HepG2 (cell line): Measurements from ENCODE around the gene LDLRAD4. TPM values are rescaled to one million over a fixed set of nuclear protein-coding genes. Genes with fewer than 3 reads are reported as not detected.

Experiments
- AGO1 ChIP-seq: fragments of 200-400 bp; formaldehyde crosslinking; IDR thresholded peaks from 2 replicates; pipeline ENCODE4 v1.6.1; 2017; ENCODE audit warnings: mild to moderate bottlenecking, low read depth, low read length, moderate library complexity; ENCODE audit not compliant: poor library complexity, severe bottlenecking
- CBX5 ChIP-seq: sonication (generic); formaldehyde crosslinking; IDR thresholded peaks from 2 replicates; pipeline ENCODE4 v1.4.0; 2020; ENCODE audit warnings: missing genetic modification reagents, borderline replicate concordance
- FOXA3 ChIP-seq: IDR thresholded peaks from 2 replicates; pipeline ENCODE4 v1.6.1; 2016; ENCODE audit warnings: missing genetic modification reagents, missing compliant biosample characterization
- IRF2 ChIP-seq: IDR thresholded peaks from 2 replicates; pipeline ENCODE4 v1.6.1; 2018; ENCODE audit warnings: missing genetic modification reagents, missing compliant biosample characterization
- MXI1 ChIP-seq: IDR thresholded peaks from 3 replicates; pipeline ENCODE4 v1.6.1; 2012; ENCODE audit warnings: low read depth, low read length, inconsistent platforms, borderline replicate concordance
- MYC ChIP-seq: sonication (generic); formaldehyde crosslinking; IDR thresholded peaks from 2 replicates; pipeline ENCODE4 v1.9.0; 2021; ENCODE audit warnings: missing genetic modification reagents, borderline replicate concordance
- NR2F2 ChIP-seq: IDR thresholded peaks from 2 replicates; pipeline ENCODE4 v1.6.1; 2012; ENCODE audit warnings: low read depth, inconsistent platforms, borderline replicate concordance
- SMAD1 ChIP-seq: sonication (generic); formaldehyde crosslinking; IDR thresholded peaks from 2 replicates; pipeline ENCODE4 v1.4.0; 2020; ENCODE audit warnings: missing genetic modification reagents, low read depth, mild to moderate bottlenecking, borderline replicate concordance
- SMAD9 ChIP-seq: sonication (generic); formaldehyde crosslinking; IDR thresholded peaks from 2 replicates; pipeline ENCODE4 v1.5.1; 2020; ENCODE audit warnings: mild to moderate bottlenecking, missing genetic modification reagents
- TAF15 ChIP-seq: fragments of 200-400 bp; formaldehyde crosslinking; IDR thresholded peaks from one replicate; pipeline ENCODE4 v1.6.1; 2018; ENCODE audit warnings: mild to moderate bottlenecking, low read depth, low read length; ENCODE audit not compliant: poor library complexity, severe bottlenecking
- TP53 ChIP-seq: sonication (generic); formaldehyde crosslinking; conservative IDR thresholded peaks from 2 replicates; pipeline ENCODE4 v1.4.0; 2020; ENCODE audit warnings: missing genetic modification reagents
- XRCC5 ChIP-seq: fragments of 200-400 bp; formaldehyde crosslinking; optimal IDR thresholded peaks from 2 replicates; pipeline ENCODE3; 2017; ENCODE audit warnings: mild to moderate bottlenecking, low read length
- ZBTB20 ChIP-seq: sonication (generic); formaldehyde crosslinking; IDR thresholded peaks from 2 replicates; pipeline ENCODE4 v1.8.1; 2023; ENCODE audit warnings: missing genetic modification reagents, low read depth, mild to moderate bottlenecking, borderline replicate concordance
- ZNF136 ChIP-seq: sonication (generic); formaldehyde crosslinking; IDR thresholded peaks from 2 replicates; pipeline ENCODE4 v1.8.1; 2022; ENCODE audit warnings: low read depth, mild to moderate bottlenecking, moderate library complexity, missing genetic modification reagents
- ZNF207 ChIP-seq: fragments of 450-650 bp; IDR thresholded peaks from 2 replicates; pipeline ENCODE4 v1.6.1; 2016; ENCODE audit warnings: antibody characterized with exemption, borderline replicate concordance
- ZNF225 ChIP-seq: sonication (generic); formaldehyde crosslinking; IDR thresholded peaks from 2 replicates; pipeline ENCODE4 v1.4.0; 2020; ENCODE audit warnings: mild to moderate bottlenecking, missing genetic modification reagents
- ZNF234 ChIP-seq: sonication (generic); formaldehyde crosslinking; conservative IDR thresholded peaks from 2 replicates; pipeline ENCODE4 v1.5.1; 2020; ENCODE audit warnings: mild to moderate bottlenecking, missing genetic modification reagents
- ZNF605 ChIP-seq: sonication (generic); formaldehyde crosslinking; IDR thresholded peaks from 2 replicates; pipeline ENCODE4 v1.8.0; 2022; ENCODE audit warnings: mild to moderate bottlenecking, missing genetic modification reagents
- ZNF614 ChIP-seq: IDR thresholded peaks from 2 replicates; pipeline ENCODE4 v1.6.1; 2018; ENCODE audit warnings: missing biosample characterization, missing genetic modification reagents, inconsistent platforms, borderline replicate concordance
- ZNF674 ChIP-seq: sonication (generic); formaldehyde crosslinking; IDR thresholded peaks from 2 replicates; pipeline ENCODE4 v1.5.0; 2020; ENCODE audit warnings: low read depth, mild to moderate bottlenecking, missing genetic modification reagents
- ZNF768 ChIP-seq: sonication (generic); formaldehyde crosslinking; IDR thresholded peaks from 2 replicates; pipeline ENCODE4 v1.4.0; 2020; ENCODE audit warnings: missing genetic modification reagents
- ZNF776 ChIP-seq: sonication (generic); formaldehyde crosslinking; IDR thresholded peaks from 2 replicates; pipeline ENCODE4 v1.4.0; 2020; ENCODE audit warnings: mild to moderate bottlenecking, missing genetic modification reagents
- polyA plus RNA-seq, 8 experiments: library from polyadenylated mRNA; depleted of rRNA in 3 of 8; stranded (reverse) in 7 of 8; unstranded in 1 of 8; fragments of >200 nt; fragmentation: Illumina TruSeq in 4 of 8; extraction: Trizol in 4 of 8; gene quantifications; 2 replicates each; pipeline versions ENCODE4 v1.2.1 to v1.2.3, GENCODE V29; 2011 to 2016; ENCODE audit warnings: low read depth in 4 of 8, missing spikeins in 1 of 8, mixed read lengths in 1 of 8; ENCODE audit not compliant: insufficient read depth in 1 of 8
- total RNA-seq, 5 experiments: library from RNA; depleted of rRNA; stranded (reverse); fragments of >200 nt; fragmentation: Illumina TruSeq; extraction: Trizol; gene quantifications; 2 replicates each; pipeline ENCODE4 v1.2.3, GENCODE V29; 2016; ENCODE audit warnings: low read depth in 1 of 5
- TF ChIP-seq, protein P1 (sequence below): sonication (generic); formaldehyde crosslinking; IDR thresholded peaks from 2 replicates; pipeline ENCODE4 v1.4.0; 2020; ENCODE audit warnings: missing genetic modification reagents
- TF ChIP-seq, protein P2 (sequence below): sonication (generic); formaldehyde crosslinking; IDR thresholded peaks from 2 replicates; pipeline ENCODE4 v1.8.0; 2022; ENCODE audit warnings: mild to moderate bottlenecking, missing genetic modification reagents; ENCODE audit not compliant: insufficient replicate concordance
- TF ChIP-seq, protein P3 (sequence below): sonication (generic); formaldehyde crosslinking; IDR thresholded peaks from 2 replicates; pipeline ENCODE4 v1.5.0; 2020; ENCODE audit warnings: missing genetic modification reagents

LDLRAD4 gene
- total and polyA plus RNA-seq, 2 of the 13 experiments (the other 11 are each of a cell fraction or from before 2014, with no cell fraction given), result 13.6 to 20.9 TPM

DNA sequence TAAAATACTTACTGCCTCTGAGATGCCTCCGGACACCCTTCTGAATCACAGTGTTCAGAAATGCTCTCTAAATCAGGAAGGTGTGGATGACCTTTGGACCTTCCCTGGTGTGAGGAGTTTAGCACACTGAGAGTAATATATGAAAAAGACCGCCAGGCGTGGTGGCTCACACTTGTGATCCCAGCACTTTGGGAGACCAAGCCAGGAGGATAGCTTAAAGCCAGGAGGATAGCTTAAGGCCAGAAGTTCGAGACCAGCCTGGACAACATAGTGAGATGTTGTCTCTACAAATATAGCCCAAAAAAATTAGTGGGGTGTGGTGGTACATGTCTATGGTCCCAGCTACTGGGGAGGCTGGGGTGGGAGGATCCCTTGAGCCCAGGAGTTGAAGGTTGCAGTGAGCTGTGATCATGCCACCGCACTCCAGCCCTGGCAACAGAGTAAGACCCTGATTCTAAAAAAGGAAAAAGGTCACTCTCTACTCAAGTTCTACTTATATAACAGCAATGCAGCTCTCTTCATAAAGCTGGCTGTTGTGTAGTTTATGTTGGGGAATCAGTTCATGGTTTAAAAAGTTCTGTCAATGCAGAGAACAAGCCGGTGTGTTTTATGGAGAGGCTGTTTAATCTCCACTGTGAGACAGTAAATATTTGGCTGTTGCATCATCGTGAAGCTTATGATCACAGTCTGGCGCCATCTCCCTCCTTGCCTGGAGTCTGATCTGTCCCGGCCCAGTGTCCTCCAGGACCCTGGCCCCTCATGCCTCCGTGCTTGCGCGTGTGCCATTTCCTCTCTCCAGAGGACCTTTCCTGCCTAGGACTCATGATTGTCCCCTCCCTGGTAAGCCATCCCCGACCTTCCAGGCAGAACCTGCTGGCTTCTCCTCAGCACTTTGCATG, 323.3 kb downstream of the LDLRAD4 start (continued):
- no peak for TF ChIP-seq SMAD9 (CRISPR knock-in tag)
- TF ChIP-seq TAF15, result no peak
- TF ChIP-seq ZNF207, result no peak
- TF ChIP-seq, protein P1, sequence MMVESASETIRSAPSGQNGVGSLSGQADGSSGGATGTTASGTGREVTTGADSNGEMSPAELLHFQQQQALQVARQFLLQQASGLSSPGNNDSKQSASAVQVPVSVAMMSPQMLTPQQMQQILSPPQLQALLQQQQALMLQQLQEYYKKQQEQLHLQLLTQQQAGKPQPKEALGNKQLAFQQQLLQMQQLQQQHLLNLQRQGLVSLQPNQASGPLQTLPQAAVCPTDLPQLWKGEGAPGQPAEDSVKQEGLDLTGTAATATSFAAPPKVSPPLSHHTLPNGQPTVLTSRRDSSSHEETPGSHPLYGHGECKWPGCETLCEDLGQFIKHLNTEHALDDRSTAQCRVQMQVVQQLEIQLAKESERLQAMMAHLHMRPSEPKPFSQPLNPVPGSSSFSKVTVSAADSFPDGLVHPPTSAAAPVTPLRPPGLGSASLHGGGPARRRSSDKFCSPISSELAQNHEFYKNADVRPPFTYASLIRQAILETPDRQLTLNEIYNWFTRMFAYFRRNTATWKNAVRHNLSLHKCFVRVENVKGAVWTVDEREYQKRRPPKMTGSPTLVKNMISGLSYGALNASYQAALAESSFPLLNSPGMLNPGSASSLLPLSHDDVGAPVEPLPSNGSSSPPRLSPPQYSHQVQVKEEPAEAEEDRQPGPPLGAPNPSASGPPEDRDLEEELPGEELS (CRISPR knock-in tag), result peak; percentile 98
- peak; percentile 76 for TF ChIP-seq NR2F2
- TF ChIP-seq CBX5 (CRISPR knock-in tag), result peak; percentile 69; the same call in 1 of the 2 replicates
- TF ChIP-seq AGO1, result no peak
- no peak for TF ChIP-seq SMAD1 (CRISPR knock-in tag)
- peak; percentile 94 for TF ChIP-seq ZNF136 (CRISPR knock-in tag)
- TF ChIP-seq IRF2 (CRISPR knock-in tag), result peak; percentile 79; the same call in 1 of the 2 replicates
- TF ChIP-seq ZNF225, result no peak; the same call in 1 of the 2 replicates
- peak; percentile 94 for TF ChIP-seq FOXA3
- peak; percentile 18; the same call in 1 of the 3 replicates for TF ChIP-seq MXI1
- TF ChIP-seq, protein P2, sequence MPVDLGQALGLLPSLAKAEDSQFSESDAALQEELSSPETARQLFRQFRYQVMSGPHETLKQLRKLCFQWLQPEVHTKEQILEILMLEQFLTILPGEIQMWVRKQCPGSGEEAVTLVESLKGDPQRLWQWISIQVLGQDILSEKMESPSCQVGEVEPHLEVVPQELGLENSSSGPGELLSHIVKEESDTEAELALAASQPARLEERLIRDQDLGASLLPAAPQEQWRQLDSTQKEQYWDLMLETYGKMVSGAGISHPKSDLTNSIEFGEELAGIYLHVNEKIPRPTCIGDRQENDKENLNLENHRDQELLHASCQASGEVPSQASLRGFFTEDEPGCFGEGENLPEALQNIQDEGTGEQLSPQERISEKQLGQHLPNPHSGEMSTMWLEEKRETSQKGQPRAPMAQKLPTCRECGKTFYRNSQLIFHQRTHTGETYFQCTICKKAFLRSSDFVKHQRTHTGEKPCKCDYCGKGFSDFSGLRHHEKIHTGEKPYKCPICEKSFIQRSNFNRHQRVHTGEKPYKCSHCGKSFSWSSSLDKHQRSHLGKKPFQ, result peak; percentile 94
- TF ChIP-seq ZNF776, result no peak
- TF ChIP-seq ZNF234 (CRISPR knock-in tag), result no peak
- TF ChIP-seq ZBTB20, result 0 out of 2 replicates have a peak, but pooled peaks have one; percentile 41
- no peak for TF ChIP-seq ZNF674 (CRISPR knock-in tag)
- TF ChIP-seq TP53 (CRISPR knock-in tag), result 0 out of 2 replicates have a peak, but pooled peaks have one; percentile 39
- peak; percentile 70; the same call in 1 of the 2 replicates for TF ChIP-seq MYC (CRISPR knock-in tag)
- peak; percentile 3 for TF ChIP-seq XRCC5
- TF ChIP-seq, protein P3, sequence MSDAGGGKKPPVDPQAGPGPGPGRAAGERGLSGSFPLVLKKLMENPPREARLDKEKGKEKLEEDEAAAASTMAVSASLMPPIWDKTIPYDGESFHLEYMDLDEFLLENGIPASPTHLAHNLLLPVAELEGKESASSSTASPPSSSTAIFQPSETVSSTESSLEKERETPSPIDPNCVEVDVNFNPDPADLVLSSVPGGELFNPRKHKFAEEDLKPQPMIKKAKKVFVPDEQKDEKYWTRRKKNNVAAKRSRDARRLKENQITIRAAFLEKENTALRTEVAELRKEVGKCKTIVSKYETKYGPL (CRISPR knock-in tag), result peak; percentile 82
- TF ChIP-seq ZNF614 (CRISPR knock-in tag), result 0 out of 2 replicates have a peak, but pooled peaks have one; percentile 59
- TF ChIP-seq ZNF768 (CRISPR knock-in tag), result no peak
- 0 out of 2 replicates have a peak, but pooled peaks have one; percentile 18 for TF ChIP-seq ZNF605 (CRISPR knock-in tag)
